Measurements from ENCODE around the gene BCORL1.

- TF ChIP-seq, protein P1, sequence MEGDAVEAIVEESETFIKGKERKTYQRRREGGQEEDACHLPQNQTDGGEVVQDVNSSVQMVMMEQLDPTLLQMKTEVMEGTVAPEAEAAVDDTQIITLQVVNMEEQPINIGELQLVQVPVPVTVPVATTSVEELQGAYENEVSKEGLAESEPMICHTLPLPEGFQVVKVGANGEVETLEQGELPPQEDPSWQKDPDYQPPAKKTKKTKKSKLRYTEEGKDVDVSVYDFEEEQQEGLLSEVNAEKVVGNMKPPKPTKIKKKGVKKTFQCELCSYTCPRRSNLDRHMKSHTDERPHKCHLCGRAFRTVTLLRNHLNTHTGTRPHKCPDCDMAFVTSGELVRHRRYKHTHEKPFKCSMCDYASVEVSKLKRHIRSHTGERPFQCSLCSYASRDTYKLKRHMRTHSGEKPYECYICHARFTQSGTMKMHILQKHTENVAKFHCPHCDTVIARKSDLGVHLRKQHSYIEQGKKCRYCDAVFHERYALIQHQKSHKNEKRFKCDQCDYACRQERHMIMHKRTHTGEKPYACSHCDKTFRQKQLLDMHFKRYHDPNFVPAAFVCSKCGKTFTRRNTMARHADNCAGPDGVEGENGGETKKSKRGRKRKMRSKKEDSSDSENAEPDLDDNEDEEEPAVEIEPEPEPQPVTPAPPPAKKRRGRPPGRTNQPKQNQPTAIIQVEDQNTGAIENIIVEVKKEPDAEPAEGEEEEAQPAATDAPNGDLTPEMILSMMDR (IDR thresholded peaks at IDR 0.05) = no peak
- TF ChIP-seq POLR2AphosphoS5 (IDR thresholded peaks at IDR 0.05; ENCODE audit: insufficient read depth in 1 of 2, low read depth in 1 of 2) (no peak), POLR2A (IDR thresholded peaks at IDR 0.05) (no peak)
These were observed 102.3 kb downstream of the BCORL1 start for GRCh38 chrX:130084631-130085237.

Data from vagina (tissue), 2 donors.